H1 (cell line): Measurements from ENCODE around the gene ASTN2.

Source experiments
- KDM5A ChIP-seq: fragments of 200-600 bp; IDR thresholded peaks from 2 replicates; pipeline ENCODE4 v1.7.1; 2012; ENCODE audit warnings: mild to moderate bottlenecking, low read length, inconsistent platforms, mixed read lengths
- TF ChIP-seq, protein P1 (sequence below), 3 experiments: IDR thresholded peaks; 1 replicate in 2 of 3; 2 replicates in 1 of 3; pipeline versions ENCODE4 v1.5.1 to v1.6.1; 2011; ENCODE audit warnings: low read length in 3 of 3, mild to moderate bottlenecking in 3 of 3, inconsistent platforms in 2 of 3, low read depth in 1 of 3, moderate library complexity in 1 of 3; ENCODE audit not compliant: insufficient read depth in 1 of 3; ENCODE audit errors: control extremely low read depth in 1 of 3

DNA sequence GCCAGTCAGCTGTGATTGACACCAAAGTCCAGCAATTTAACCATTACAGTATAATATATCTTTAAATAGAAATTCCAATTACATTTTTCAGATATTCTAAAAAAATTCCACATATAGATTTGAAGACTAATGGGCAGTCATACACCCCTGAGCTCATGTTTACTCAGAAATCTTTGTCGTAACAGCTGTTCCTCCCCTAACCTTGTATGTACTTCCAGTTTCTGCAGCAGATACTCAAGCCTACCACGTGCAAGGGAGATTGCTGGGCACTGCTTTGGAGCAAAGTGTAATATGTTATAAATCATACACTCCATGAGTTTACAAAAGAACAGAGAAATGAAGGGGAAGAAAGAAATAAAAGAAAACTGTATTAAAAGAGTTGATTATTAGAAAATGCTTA lies 486.6 kb downstream of the ASTN2 start:
- TF ChIP-seq, protein P1, sequence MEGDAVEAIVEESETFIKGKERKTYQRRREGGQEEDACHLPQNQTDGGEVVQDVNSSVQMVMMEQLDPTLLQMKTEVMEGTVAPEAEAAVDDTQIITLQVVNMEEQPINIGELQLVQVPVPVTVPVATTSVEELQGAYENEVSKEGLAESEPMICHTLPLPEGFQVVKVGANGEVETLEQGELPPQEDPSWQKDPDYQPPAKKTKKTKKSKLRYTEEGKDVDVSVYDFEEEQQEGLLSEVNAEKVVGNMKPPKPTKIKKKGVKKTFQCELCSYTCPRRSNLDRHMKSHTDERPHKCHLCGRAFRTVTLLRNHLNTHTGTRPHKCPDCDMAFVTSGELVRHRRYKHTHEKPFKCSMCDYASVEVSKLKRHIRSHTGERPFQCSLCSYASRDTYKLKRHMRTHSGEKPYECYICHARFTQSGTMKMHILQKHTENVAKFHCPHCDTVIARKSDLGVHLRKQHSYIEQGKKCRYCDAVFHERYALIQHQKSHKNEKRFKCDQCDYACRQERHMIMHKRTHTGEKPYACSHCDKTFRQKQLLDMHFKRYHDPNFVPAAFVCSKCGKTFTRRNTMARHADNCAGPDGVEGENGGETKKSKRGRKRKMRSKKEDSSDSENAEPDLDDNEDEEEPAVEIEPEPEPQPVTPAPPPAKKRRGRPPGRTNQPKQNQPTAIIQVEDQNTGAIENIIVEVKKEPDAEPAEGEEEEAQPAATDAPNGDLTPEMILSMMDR (IDR thresholded peaks at IDR 0.05; ENCODE audit: control extremely low read depth in 1 of 3, insufficient read depth in 1 of 3, low read depth in 1 of 3, low read length in 3 of 3) = no peak
- TF ChIP-seq KDM5A = no peak
